ENCODE measurements around the gene SDR42E1. TPM values are rescaled to one million over a fixed set of nuclear protein-coding genes. Genes with fewer than 3 reads are reported as not detected.
"Not testable (repeated sequence)": the region's sequence is repeated elsewhere in the genome, so short reads cannot be mapped to it uniquely, and the experiment has no call there.

Gene SDR42E1
- total and polyA plus RNA-seq, 10 donors: 0.62 to 5.4 (median 2.9) TPM

GRCh38 chr16:81987121-81987520 is 24.1 kb downstream of the SDR42E1 start:
- H3K4me3 ChIP-seq: no peak overlapping the region
- intact Hi-C loops (cut with DNase I; ENCODE audit: low total_unique reads): no loop called here
- no peak for TF ChIP-seq POLR2AphosphoS5 (IDR thresholded peaks at IDR 0.05)
- no peak for TF ChIP-seq POLR2A (IDR thresholded peaks at IDR 0.05)
- TF ChIP-seq CTCF (IDR thresholded peaks at IDR 0.05 in 8 of 11, conservative IDR thresholded peaks at IDR 0.05 in 3 of 11): no peak
- DNase-seq: no peak
- H3K27me3 ChIP-seq (replicated peaks in 1 of 7): peaks cover 0 to 4% (median 0%) of the 10 kb centered on the region in 7 donors
- no peaks in the 10 kb centered on the region for H3K9me3 ChIP-seq
- H3K36me3 ChIP-seq: no peaks in the 10 kb centered on the region
- no peak overlapping the region for H3K27ac ChIP-seq
- H3K4me1 ChIP-seq: no peaks in the 10 kb centered on the region
- WGBS, 5 donors: 84 to 90% (median 85%) methylated on average over 8 of the region's 8 CpGs

- H3K4me1 ChIP-seq; intact Hi-C loops (cut with DNase I; ENCODE audit: low total_unique reads); H3K36me3 ChIP-seq; H3K4me3 ChIP-seq; DNase-seq; H3K27ac ChIP-seq: not testable (repeated sequence)
- H3K9me3 ChIP-seq: peaks cover 0 to 44% (median 22%) of the 10 kb centered on the region in 8 donors
- WGBS, 5 donors: 88 to 95% (median 89%) methylated on average over 21 to 26 of the region's 26 CpGs
- peaks cover 0 to 10% (median 0%) of the 10 kb centered on the region in 7 donors for H3K27me3 ChIP-seq (replicated peaks in 1 of 7)
These were observed 33.8 kb downstream of the SDR42E1 start for GRCh38 chr16:81977335-81977942.

- no peak for DNase-seq
- intact Hi-C loops (cut with DNase I; ENCODE audit: low total_unique reads): no loop called here
- no peak for TF ChIP-seq POLR2AphosphoS5 (IDR thresholded peaks at IDR 0.05)
- TF ChIP-seq POLR2A (IDR thresholded peaks at IDR 0.05): no peak
- no peak for TF ChIP-seq CTCF (IDR thresholded peaks at IDR 0.05 in 8 of 11, conservative IDR thresholded peaks at IDR 0.05 in 3 of 11)
- Histone ChIP-seq H3K27me3 (replicated peaks in 1 of 7) (peaks cover 0 to 10% (median 0%) of the 10 kb centered on the region in 7 donors), H3K27ac (no peak overlapping the region), H3K4me1 (no peaks in the 10 kb centered on the region), H3K9me3 (peaks cover 4 to 62% (median 40%) of the 10 kb centered on the region in 8 donors), H3K36me3 (no peaks in the 10 kb centered on the region), H3K4me3 (no peak overlapping the region)
- WGBS, 5 donors: 44 to 74% (median 55%) methylated on average over 1 of the region's 1 CpG
These were observed 35.6 kb downstream of the SDR42E1 start for GRCh38 chr16:81975637-81976036.

- Histone ChIP-seq H3K36me3 (no peaks in the 10 kb centered on the region), H3K27ac (no peak overlapping the region), H3K27me3 (replicated peaks in 1 of 7) (peaks cover 0 to 10% (median 0%) of the 10 kb centered on the region in 7 donors), H3K4me1 (no peaks in the 10 kb centered on the region), H3K9me3 (peaks cover 4 to 76% (median 44%) of the 10 kb centered on the region in 8 donors), H3K4me3 (no peak overlapping the region)
- no peak for TF ChIP-seq POLR2AphosphoS5 (IDR thresholded peaks at IDR 0.05)
- TF ChIP-seq POLR2A (IDR thresholded peaks at IDR 0.05): no peak
- no peak for TF ChIP-seq CTCF (IDR thresholded peaks at IDR 0.05 in 8 of 11, conservative IDR thresholded peaks at IDR 0.05 in 3 of 11)
- intact Hi-C loops (cut with DNase I; ENCODE audit: low total_unique reads): no loop called here
- no peak for DNase-seq
- WGBS, 5 donors: 51 to 67% (median 60%) methylated on average over 2 of the region's 2 CpGs
These were observed 37.5 kb downstream of the SDR42E1 start for GRCh38 chr16:81973737-81974136.

Measured in spleen (tissue), 11 donors.